ENCODE data around the gene ANKMY1. TPM values are rescaled to one million over a fixed set of nuclear protein-coding genes. Genes with fewer than 3 reads are reported as not detected.

Gene ANKMY1
- total RNA-seq, 4 donors from 2014 or later, result 11.7 to 30.5 (median 15.3) TPM

DNA sequence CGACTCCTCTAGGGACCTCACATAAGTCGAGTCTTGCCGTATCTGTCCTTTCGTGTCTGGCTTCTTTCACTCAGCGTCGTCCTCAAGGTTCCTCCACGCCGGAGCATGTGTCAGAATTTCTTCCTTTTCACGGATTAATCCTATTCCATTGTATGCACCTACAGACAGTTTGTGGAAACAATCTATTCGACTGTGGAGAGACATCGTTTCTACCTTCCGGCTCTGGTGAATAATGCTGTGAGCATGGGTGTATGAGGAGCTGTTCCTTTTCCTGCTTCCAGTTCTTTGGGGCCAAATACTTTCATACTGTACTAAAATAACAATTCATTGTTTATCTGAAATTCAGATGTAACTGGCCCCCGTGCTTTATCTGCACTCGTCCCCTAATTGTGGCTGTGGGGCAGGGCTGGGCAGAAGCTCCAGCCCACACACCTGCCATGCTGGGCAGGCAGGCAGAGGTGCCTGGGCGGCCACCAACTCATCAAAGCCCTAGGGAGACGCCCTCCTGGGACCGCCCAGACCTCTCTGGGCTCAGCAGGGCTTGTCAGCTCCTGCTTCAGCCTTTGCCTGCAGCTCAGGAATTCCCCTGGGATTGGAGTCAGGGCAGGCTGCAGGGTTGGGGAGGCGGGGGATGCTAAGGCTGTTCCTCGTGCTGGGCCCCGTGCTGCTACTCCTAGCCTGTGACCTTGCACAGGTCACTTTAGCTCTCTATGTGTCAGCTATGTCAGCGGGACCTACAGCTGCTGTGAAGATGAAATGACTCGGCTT is 107.8 kb downstream of the ANKMY1 start:
- TF ChIP-seq, protein P1, sequence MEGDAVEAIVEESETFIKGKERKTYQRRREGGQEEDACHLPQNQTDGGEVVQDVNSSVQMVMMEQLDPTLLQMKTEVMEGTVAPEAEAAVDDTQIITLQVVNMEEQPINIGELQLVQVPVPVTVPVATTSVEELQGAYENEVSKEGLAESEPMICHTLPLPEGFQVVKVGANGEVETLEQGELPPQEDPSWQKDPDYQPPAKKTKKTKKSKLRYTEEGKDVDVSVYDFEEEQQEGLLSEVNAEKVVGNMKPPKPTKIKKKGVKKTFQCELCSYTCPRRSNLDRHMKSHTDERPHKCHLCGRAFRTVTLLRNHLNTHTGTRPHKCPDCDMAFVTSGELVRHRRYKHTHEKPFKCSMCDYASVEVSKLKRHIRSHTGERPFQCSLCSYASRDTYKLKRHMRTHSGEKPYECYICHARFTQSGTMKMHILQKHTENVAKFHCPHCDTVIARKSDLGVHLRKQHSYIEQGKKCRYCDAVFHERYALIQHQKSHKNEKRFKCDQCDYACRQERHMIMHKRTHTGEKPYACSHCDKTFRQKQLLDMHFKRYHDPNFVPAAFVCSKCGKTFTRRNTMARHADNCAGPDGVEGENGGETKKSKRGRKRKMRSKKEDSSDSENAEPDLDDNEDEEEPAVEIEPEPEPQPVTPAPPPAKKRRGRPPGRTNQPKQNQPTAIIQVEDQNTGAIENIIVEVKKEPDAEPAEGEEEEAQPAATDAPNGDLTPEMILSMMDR (IDR thresholded peaks at IDR 0.05; ENCODE audit: low read depth), result no peak

DNA sequence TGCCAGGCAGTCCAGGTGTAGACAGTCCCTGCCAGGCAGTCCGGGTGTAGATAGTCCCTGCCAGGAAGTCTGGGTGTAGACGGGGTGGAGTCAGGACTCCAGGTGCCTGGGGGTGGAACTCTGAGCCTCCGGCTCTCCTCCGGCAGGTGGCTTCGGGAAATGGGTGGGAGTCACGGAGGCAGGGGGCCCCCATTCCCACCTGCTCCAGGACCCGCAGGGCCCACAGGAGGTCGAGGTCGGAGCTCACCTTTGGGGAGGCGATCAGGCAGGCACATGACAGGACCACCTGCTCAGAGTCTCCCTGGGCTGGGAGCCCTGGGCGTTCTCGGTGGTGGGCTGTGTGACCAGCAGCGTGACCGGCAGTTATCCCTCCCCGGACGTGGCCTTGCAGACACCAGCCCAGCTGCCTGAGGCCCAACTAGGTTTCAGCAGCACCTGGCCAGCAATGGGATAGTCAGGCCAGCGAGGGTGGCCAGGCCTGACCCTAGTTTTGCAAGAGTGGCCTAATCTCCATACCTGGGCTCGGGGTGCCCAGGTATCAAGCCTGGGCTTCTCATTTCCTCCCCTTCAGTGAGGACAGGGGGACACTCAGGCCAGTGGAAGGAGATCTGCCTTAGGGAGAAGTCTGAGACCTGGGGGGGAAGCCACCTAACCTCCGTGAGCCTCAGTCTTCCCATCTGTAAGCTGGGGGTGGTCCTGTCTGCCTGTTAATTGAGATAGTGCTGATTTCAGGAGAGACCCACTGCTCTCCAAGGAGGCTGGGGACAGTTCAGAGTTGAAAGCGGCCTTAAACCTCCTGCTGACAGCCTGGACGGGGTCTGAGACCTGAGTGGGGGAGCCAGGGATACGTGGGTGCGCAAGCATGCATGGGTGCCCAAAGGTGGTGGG is 109.2 kb downstream of the ANKMY1 start:
- TF ChIP-seq, protein P1 (IDR thresholded peaks at IDR 0.05; ENCODE audit: low read depth), result no peak

DNA sequence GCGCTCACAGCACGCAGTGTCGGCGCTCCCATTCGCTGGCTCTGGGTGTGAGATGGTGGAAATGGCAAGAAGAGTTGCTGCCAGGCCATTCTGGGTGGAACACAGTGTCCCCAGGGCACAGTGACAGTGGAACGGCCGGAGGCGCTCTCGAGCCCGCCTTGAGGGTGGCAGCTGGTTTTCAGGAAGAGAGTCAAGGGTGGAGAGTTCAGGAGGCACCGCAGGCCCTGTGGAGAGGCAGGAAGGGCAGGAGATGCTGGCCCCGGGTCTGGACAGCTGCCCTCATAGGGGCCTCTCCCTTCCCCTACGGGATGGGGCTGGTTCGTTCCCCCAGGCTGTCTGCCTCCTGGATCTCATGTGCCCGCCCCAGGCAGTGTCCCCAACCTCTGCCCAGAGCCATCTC is 109.9 kb downstream of the ANKMY1 start:
- TF ChIP-seq, protein P1 (IDR thresholded peaks at IDR 0.05; ENCODE audit: low read depth), result no peak

DNA sequence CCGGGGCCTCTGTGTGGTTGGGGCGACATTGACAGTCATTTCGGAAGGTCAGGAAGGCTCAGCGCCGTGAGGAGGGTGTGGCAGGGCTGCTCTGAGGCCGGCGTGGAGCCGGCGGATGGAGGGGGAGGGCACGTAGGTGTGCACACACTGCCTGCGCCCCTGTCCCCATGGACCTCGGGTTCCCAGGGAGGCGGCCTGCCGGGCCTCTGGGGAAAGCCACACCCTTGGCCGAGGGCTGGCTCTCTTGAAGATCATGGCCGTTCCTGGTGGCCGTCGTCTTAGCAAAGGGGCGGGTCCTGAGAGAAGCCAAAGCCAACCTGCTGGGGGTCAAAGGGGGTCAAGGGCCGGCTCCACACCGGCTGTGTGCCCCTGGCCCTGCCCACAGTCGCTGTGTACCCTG is 110.5 kb downstream of the ANKMY1 start:
- TF ChIP-seq, protein P1 (IDR thresholded peaks at IDR 0.05; ENCODE audit: low read depth), result no peak

DNA sequence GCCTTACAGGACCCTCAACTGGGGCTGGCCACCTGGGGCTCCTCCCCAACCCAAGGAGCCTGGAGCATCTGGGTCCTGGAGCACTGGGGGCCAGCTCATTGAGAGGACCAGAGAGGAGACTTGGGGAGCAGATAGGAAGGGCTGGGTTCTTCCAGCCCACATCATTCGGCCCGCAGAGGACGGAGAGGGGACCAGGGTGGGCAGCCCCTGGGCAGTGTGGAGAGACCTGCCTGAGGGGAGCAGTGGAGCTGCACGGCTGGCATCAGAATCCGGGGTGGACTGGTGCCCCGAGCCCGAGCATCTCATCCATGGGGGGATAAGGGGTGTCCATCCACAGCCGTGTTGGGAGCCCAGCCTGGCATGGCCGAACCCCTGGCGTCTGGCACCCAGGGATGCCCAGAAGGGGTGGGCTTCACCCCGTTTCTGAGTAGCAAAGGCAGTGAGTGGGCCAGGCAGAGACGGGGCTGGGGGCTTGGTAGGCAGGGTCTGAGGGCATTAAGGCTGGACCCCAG is 111.1 kb downstream of the ANKMY1 start:
- TF ChIP-seq, protein P1 (IDR thresholded peaks at IDR 0.05; ENCODE audit: low read depth), result no peak

DNA sequence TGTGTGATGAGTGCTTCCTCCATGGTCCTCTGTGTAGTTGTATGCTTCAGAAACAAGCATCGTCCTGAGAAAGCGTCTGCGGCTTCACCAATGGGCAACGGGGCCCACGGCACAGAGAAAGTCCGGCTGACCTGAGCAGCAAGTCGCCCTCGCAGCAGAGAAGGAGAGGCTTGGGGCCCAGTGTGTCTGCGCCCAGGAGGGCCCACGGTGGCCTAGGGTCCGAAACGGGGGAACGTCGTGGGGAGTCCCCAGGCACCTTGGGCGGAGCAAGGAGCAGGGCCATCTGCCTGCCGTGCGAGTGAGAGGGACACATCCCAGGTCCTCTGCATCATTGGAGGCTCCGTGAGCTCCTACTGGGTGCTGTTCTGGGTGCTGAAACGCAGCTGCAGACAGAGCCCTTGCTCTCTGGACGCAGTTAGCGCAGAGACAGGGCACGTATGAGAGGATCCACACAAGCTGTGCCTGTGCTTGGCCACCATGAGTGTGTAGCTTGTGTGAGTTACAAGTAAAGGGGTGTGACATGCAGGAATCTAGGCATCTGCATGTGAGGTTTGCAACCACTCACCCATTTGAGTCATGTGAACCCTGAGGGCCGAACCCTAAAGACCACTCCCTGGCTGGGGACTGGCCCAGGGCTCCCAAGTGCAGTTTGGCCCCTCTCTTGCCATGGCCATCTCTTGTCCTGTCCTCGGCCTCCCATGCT is 111.7 kb downstream of the ANKMY1 start:
- TF ChIP-seq, protein P1 (IDR thresholded peaks at IDR 0.05; ENCODE audit: low read depth), result no peak
